ENCODE data around the gene TLK1. TPM values are rescaled to one million over a fixed set of nuclear protein-coding genes. Genes with fewer than 3 reads are reported as not detected.

TLK1 gene
- total RNA-seq, 2 donors from 2014 or later: 59.5 to 76.3 TPM

GRCh38 chr2:171146633-171147032 is 14.1 kb downstream of the TLK1 start:
- Mint-ChIP-seq H3K4me3 (no peak overlapping the region), H3K27ac (peak overlapping the region; percentile 26 to 40), H3K9me3 (no peaks in the 10 kb centered on the region), H3K36me3 (no peaks in the 10 kb centered on the region), H3K4me1 (ENCODE audit: low read depth in 2 of 2) (peaks cover 55 to 68% of the 10 kb centered on the region in 2 donors), H3K27me3 (no peaks in the 10 kb centered on the region)
- no peak for DNase-seq (ENCODE audit: low spot score)
- ATAC-seq: no peak

GRCh38 chr2:171146071-171146470 is 14.6 kb downstream of the TLK1 start:
- Mint-ChIP-seq H3K27me3 (no peaks in the 10 kb centered on the region), H3K27ac (peak overlapping the region in 1 of 2 donors; percentile 31), H3K36me3 (no peaks in the 10 kb centered on the region), H3K9me3 (no peaks in the 10 kb centered on the region), H3K4me3 (no peak overlapping the region), H3K4me1 (ENCODE audit: low read depth in 2 of 2) (peaks cover 60 to 73% of the 10 kb centered on the region in 2 donors)
- ATAC-seq (no peak), DNase-seq (ENCODE audit: low spot score) (no peak)

GRCh38 chr2:171143670-171144062 is 17.0 kb downstream of the TLK1 start:
- H3K4me1 Mint-ChIP-seq (ENCODE audit: low read depth in 2 of 2): peaks cover 51 to 65% of the 10 kb centered on the region in 2 donors
- no peaks in the 10 kb centered on the region for H3K36me3 Mint-ChIP-seq

GRCh38 chr2:171142398-171142797 is 18.3 kb downstream of the TLK1 start:
- Mint-ChIP-seq H3K27me3 (no peaks in the 10 kb centered on the region), H3K4me3 (no peak overlapping the region), H3K36me3 (no peaks in the 10 kb centered on the region), H3K9me3 (no peaks in the 10 kb centered on the region), H3K27ac (no peak overlapping the region), H3K4me1 (ENCODE audit: low read depth in 2 of 2) (peaks cover 43 to 59% of the 10 kb centered on the region in 2 donors)
- ATAC-seq (no peak), DNase-seq (ENCODE audit: low spot score) (no peak)

More at GRCh38 chr2:171143670-171144062, 17.0 kb downstream of the TLK1 start:
- H3K9me3 Mint-ChIP-seq: no peaks in the 10 kb centered on the region
- DNase-seq (ENCODE audit: low spot score) (no peak), ATAC-seq (no peak)
- H3K27ac Mint-ChIP-seq: no peak overlapping the region
- H3K27me3 Mint-ChIP-seq: no peaks in the 10 kb centered on the region
- H3K4me3 Mint-ChIP-seq: no peak overlapping the region

- Mint-ChIP-seq H3K27ac (no peak overlapping the region), H3K4me3 (no peak overlapping the region), H3K4me1 (ENCODE audit: low read depth in 2 of 2) (peaks cover 35 to 51% of the 10 kb centered on the region in 2 donors), H3K36me3 (no peaks in the 10 kb centered on the region), H3K9me3 (no peaks in the 10 kb centered on the region), H3K27me3 (no peaks in the 10 kb centered on the region)
- no peak for DNase-seq (ENCODE audit: low spot score)
- ATAC-seq: no peak
Measured at GRCh38 chr2:171141320-171141719, 19.4 kb downstream of the TLK1 start.

- Mint-ChIP-seq H3K4me1 (ENCODE audit: low read depth in 2 of 2) (peaks cover 39 to 56% of the 10 kb centered on the region in 2 donors), H3K4me3 (no peak overlapping the region), H3K27me3 (no peaks in the 10 kb centered on the region), H3K27ac (no peak overlapping the region), H3K9me3 (no peaks in the 10 kb centered on the region), H3K36me3 (no peaks in the 10 kb centered on the region)
- no peak for DNase-seq (ENCODE audit: low spot score)
- no peak for ATAC-seq
Measured at GRCh38 chr2:171139860-171140259, 20.8 kb downstream of the TLK1 start.

GRCh38 chr2:171136024-171136423 is 24.7 kb downstream of the TLK1 start:
- H3K4me1 Mint-ChIP-seq (ENCODE audit: low read depth in 2 of 2): peaks cover 24 to 32% of the 10 kb centered on the region in 2 donors
- no peak for DNase-seq (ENCODE audit: low spot score)
- no peaks in the 10 kb centered on the region for H3K36me3 Mint-ChIP-seq
- ATAC-seq: peak in 1 of 2 donors; percentile 54
- peak overlapping the region in 1 of 2 donors; percentile 24 for H3K27ac Mint-ChIP-seq
- no peak overlapping the region for H3K4me3 Mint-ChIP-seq
- H3K9me3 Mint-ChIP-seq: no peaks in the 10 kb centered on the region
- H3K27me3 Mint-ChIP-seq: no peaks in the 10 kb centered on the region

- no peak overlapping the region for H3K4me3 Mint-ChIP-seq
- ATAC-seq (no peak), DNase-seq (ENCODE audit: low spot score) (no peak)
- H3K27ac Mint-ChIP-seq: no peak overlapping the region
- H3K9me3 Mint-ChIP-seq: no peaks in the 10 kb centered on the region
- no peaks in the 10 kb centered on the region for H3K27me3 Mint-ChIP-seq
- H3K36me3 Mint-ChIP-seq: no peaks in the 10 kb centered on the region
- H3K4me1 Mint-ChIP-seq (ENCODE audit: low read depth in 2 of 2): peaks cover 23% of the 10 kb centered on the region in 2 donors
Measured at GRCh38 chr2:171134624-171135230, 26.0 kb downstream of the TLK1 start.

GRCh38 chr2:171132086-171132485 is 28.6 kb downstream of the TLK1 start:
- H3K4me1 Mint-ChIP-seq (ENCODE audit: low read depth in 2 of 2): peaks cover 32 to 34% of the 10 kb centered on the region in 2 donors
- no peak overlapping the region for H3K4me3 Mint-ChIP-seq
- no peaks in the 10 kb centered on the region for H3K9me3 Mint-ChIP-seq
- ATAC-seq (no peak), DNase-seq (ENCODE audit: low spot score) (no peak)
- no peaks in the 10 kb centered on the region for H3K27me3 Mint-ChIP-seq
- H3K36me3 Mint-ChIP-seq: no peaks in the 10 kb centered on the region
- no peak overlapping the region for H3K27ac Mint-ChIP-seq

GRCh38 chr2:171128461-171128860 is 32.2 kb downstream of the TLK1 start:
- ATAC-seq (no peak), DNase-seq (ENCODE audit: low spot score) (no peak)
- Mint-ChIP-seq H3K27ac (no peak overlapping the region), H3K4me1 (ENCODE audit: low read depth in 2 of 2) (peaks cover 21 to 25% of the 10 kb centered on the region in 2 donors), H3K27me3 (no peaks in the 10 kb centered on the region), H3K4me3 (no peak overlapping the region), H3K9me3 (no peaks in the 10 kb centered on the region), H3K36me3 (no peaks in the 10 kb centered on the region)

GRCh38 chr2:171124541-171124940 is 36.2 kb downstream of the TLK1 start:
- no peak overlapping the region for H3K27ac Mint-ChIP-seq
- ATAC-seq (no peak), DNase-seq (ENCODE audit: low spot score) (no peak)
- H3K27me3 Mint-ChIP-seq: no peaks in the 10 kb centered on the region
- no peaks in the 10 kb centered on the region for H3K9me3 Mint-ChIP-seq
- H3K4me3 Mint-ChIP-seq: no peak overlapping the region
- H3K36me3 Mint-ChIP-seq: no peaks in the 10 kb centered on the region
- peaks cover 12 to 25% of the 10 kb centered on the region in 2 donors for H3K4me1 Mint-ChIP-seq (ENCODE audit: low read depth in 2 of 2)

- H3K4me3 Mint-ChIP-seq: no peak overlapping the region
- no peak overlapping the region for H3K27ac Mint-ChIP-seq
- peaks cover 31 to 43% of the 10 kb centered on the region in 2 donors for H3K4me1 Mint-ChIP-seq (ENCODE audit: low read depth in 2 of 2)
- DNase-seq (ENCODE audit: low spot score) (no peak), ATAC-seq (no peak)
- H3K36me3 Mint-ChIP-seq: peaks cover 5% of the 10 kb centered on the region
- H3K27me3 Mint-ChIP-seq: no peaks in the 10 kb centered on the region
- H3K9me3 Mint-ChIP-seq: no peaks in the 10 kb centered on the region
Measured at GRCh38 chr2:171109571-171109970, 51.1 kb downstream of the TLK1 start.

GRCh38 chr2:171109020-171109419 is 51.7 kb downstream of the TLK1 start:
- Mint-ChIP-seq H3K4me3 (no peak overlapping the region), H3K36me3 (peaks cover 5% of the 10 kb centered on the region), H3K4me1 (ENCODE audit: low read depth in 2 of 2) (peaks cover 31 to 43% of the 10 kb centered on the region in 2 donors), H3K27ac (no peak overlapping the region), H3K27me3 (no peaks in the 10 kb centered on the region), H3K9me3 (no peaks in the 10 kb centered on the region)
- DNase-seq (ENCODE audit: low spot score) (no peak), ATAC-seq (no peak)

GRCh38 chr2:171107803-171108202 is 52.9 kb downstream of the TLK1 start:
- ATAC-seq: no peak
- no peak for DNase-seq (ENCODE audit: low spot score)
- Mint-ChIP-seq H3K36me3 (peaks cover 5% of the 10 kb centered on the region), H3K27ac (peak overlapping the region in 1 of 2 donors; percentile 20), H3K4me1 (ENCODE audit: low read depth in 2 of 2) (peaks cover 34 to 50% of the 10 kb centered on the region in 2 donors), H3K4me3 (no peak overlapping the region), H3K9me3 (no peaks in the 10 kb centered on the region), H3K27me3 (no peaks in the 10 kb centered on the region)

GRCh38 chr2:171104379-171104778 is 56.3 kb downstream of the TLK1 start:
- Mint-ChIP-seq H3K27me3 (no peaks in the 10 kb centered on the region), H3K36me3 (peaks cover 14% of the 10 kb centered on the region), H3K9me3 (no peaks in the 10 kb centered on the region), H3K4me1 (ENCODE audit: low read depth in 2 of 2) (peaks cover 35 to 41% of the 10 kb centered on the region in 2 donors), H3K27ac (no peak overlapping the region), H3K4me3 (no peak overlapping the region)
- ATAC-seq: no peak
- no peak for DNase-seq (ENCODE audit: low spot score)

Data from natural killer cell treated with Interleukin-12 subunit alpha and Interleukin-12 subunit beta and Interleukin-15 and Interleukin-18, amount 100 ng/mL, for 72 hours (primary cell).